PC-9 (cell line): ENCODE results near the gene MAK.
"Not testable (repeated sequence)": the region's sequence is repeated elsewhere in the genome, so short reads cannot be mapped to it uniquely, and the experiment has no call there.

Experiments
- CTCF ChIP-seq: fragments of 200-600 bp; sonication (generic); conservative IDR thresholded peaks from 2 replicates; pipeline ENCODE4 v1.6.1; 2017; ENCODE audit warnings: mixed run types, antibody characterized with exemption, mild to moderate bottlenecking, moderate library complexity
- EZH2 ChIP-seq: fragments of 200-600 bp; sonication (generic); IDR thresholded peaks from 2 replicates; pipeline ENCODE4 v1.8.0; 2017; ENCODE audit warnings: antibody characterized with exemption, low read depth

- TF ChIP-seq EZH2, CTCF: not testable (repeated sequence)
These were observed 24.7 kb upstream of the MAK start for GRCh38 chr6:10863031-10863430.
